ENCODE results near the gene USF2. TPM values are rescaled to one million over a fixed set of nuclear protein-coding genes. Genes with fewer than 3 reads are reported as not detected.

USF2 gene
- total RNA-seq, 2 donors from 2014 or later = 90.4 to 143 TPM

- Histone ChIP-seq H3K4me1 (ENCODE audit: control insufficient read depth in 1 of 2, low read depth in 2 of 2) (peaks cover 6 to 11% of the 10 kb centered on the region in 2 donors), H3K27me3 (replicated peaks; ENCODE audit: insufficient read depth) (no peaks in the 10 kb centered on the region), H3K4me3 (no peak overlapping the region), H3K36me3 (peaks cover 52% of the 10 kb centered on the region), H3K9me3 (no peaks in the 10 kb centered on the region), H3K27ac (no peak overlapping the region)
- DNase-seq (ENCODE audit: low spot score) (no peak), ATAC-seq (ENCODE audit: insufficient number of reproducible peaks, low FRiP score, low read depth) (no peak)
- TF ChIP-seq CTCF (IDR thresholded peaks at IDR 0.05) = no peak
Observed at GRCh38 chr19:35274323-35274722, 5.6 kb downstream of the USF2 start.

- ATAC-seq (ENCODE audit: insufficient number of reproducible peaks, low FRiP score, low read depth) = no peak
- no peak for DNase-seq (ENCODE audit: low spot score)
- H3K4me3 ChIP-seq = no peak overlapping the region
- no peak overlapping the region for H3K27ac ChIP-seq
- no peaks in the 10 kb centered on the region for H3K9me3 ChIP-seq
- no peak for TF ChIP-seq CTCF (IDR thresholded peaks at IDR 0.05)
- peaks cover 42% of the 10 kb centered on the region for H3K36me3 ChIP-seq
- no peaks in the 10 kb centered on the region for H3K4me1 ChIP-seq (ENCODE audit: control insufficient read depth in 1 of 2, low read depth in 2 of 2)
- H3K27me3 ChIP-seq (replicated peaks; ENCODE audit: insufficient read depth) = no peaks in the 10 kb centered on the region
Observed at GRCh38 chr19:35276706-35277281, 8.0 kb downstream of the USF2 start.

GRCh38 chr19:35278578-35279284 lies 10.0 kb downstream of the USF2 start:
- DNase-seq (ENCODE audit: low spot score) = no peak
- TF ChIP-seq CTCF (IDR thresholded peaks at IDR 0.05) = no peak
- H3K4me1 ChIP-seq (ENCODE audit: control insufficient read depth in 1 of 2, low read depth in 2 of 2) = no peaks in the 10 kb centered on the region
- no peak for ATAC-seq (ENCODE audit: insufficient number of reproducible peaks, low FRiP score, low read depth)
- H3K27me3 ChIP-seq (replicated peaks; ENCODE audit: insufficient read depth) = no peaks in the 10 kb centered on the region
- no peak overlapping the region for H3K27ac ChIP-seq
- no peaks in the 10 kb centered on the region for H3K9me3 ChIP-seq
- H3K36me3 ChIP-seq = peaks cover 29% of the 10 kb centered on the region
- H3K4me3 ChIP-seq = no peak overlapping the region

GRCh38 chr19:35279374-35279773 lies 10.6 kb downstream of the USF2 start:
- peaks cover 24% of the 10 kb centered on the region for H3K36me3 ChIP-seq
- no peaks in the 10 kb centered on the region for H3K27me3 ChIP-seq (replicated peaks; ENCODE audit: insufficient read depth)
- H3K4me1 ChIP-seq (ENCODE audit: control insufficient read depth in 1 of 2, low read depth in 2 of 2) = no peaks in the 10 kb centered on the region
- ATAC-seq (ENCODE audit: insufficient number of reproducible peaks, low FRiP score, low read depth) = no peak
- H3K9me3 ChIP-seq = no peaks in the 10 kb centered on the region
- no peak overlapping the region for H3K27ac ChIP-seq
- no peak for TF ChIP-seq CTCF (IDR thresholded peaks at IDR 0.05)
- no peak overlapping the region for H3K4me3 ChIP-seq
- no peak for DNase-seq (ENCODE audit: low spot score)

GRCh38 chr19:35279985-35280821 lies 11.4 kb downstream of the USF2 start:
- no peak overlapping the region for H3K27ac ChIP-seq
- no peak for ATAC-seq (ENCODE audit: insufficient number of reproducible peaks, low FRiP score, low read depth)
- TF ChIP-seq CTCF (IDR thresholded peaks at IDR 0.05) = no peak
- H3K4me3 ChIP-seq = no peak overlapping the region
- no peaks in the 10 kb centered on the region for H3K27me3 ChIP-seq (replicated peaks; ENCODE audit: insufficient read depth)
- H3K9me3 ChIP-seq = no peaks in the 10 kb centered on the region
- H3K36me3 ChIP-seq = peaks cover 24% of the 10 kb centered on the region
- H3K4me1 ChIP-seq (ENCODE audit: control insufficient read depth in 1 of 2, low read depth in 2 of 2) = no peaks in the 10 kb centered on the region
- DNase-seq (ENCODE audit: low spot score) = no peak

All from thoracic aorta (tissue), 2 donors.